OCI-LY1 (cell line): Measurements from ENCODE around the gene MMADHC.

Experiments
- EZH2 ChIP-seq: fragments of 200-600 bp; sonication (generic), shearing (Covaris generic); IDR thresholded peaks from 2 replicates; pipeline ENCODE4 v1.8.0; 2017; ENCODE audit warnings: borderline replicate concordance, mixed run types, mild to moderate bottlenecking, antibody characterized with exemption, low read length, moderate library complexity, mixed read lengths
- TF ChIP-seq, protein P1 (sequence below): fragments of 200-600 bp; sonication (generic), shearing (Covaris generic); IDR thresholded peaks from 2 replicates; pipeline ENCODE4 v1.5.1; 2017; ENCODE audit warnings: mild to moderate bottlenecking, antibody characterized with exemption, low read length, moderate library complexity, mixed read lengths

DNA sequence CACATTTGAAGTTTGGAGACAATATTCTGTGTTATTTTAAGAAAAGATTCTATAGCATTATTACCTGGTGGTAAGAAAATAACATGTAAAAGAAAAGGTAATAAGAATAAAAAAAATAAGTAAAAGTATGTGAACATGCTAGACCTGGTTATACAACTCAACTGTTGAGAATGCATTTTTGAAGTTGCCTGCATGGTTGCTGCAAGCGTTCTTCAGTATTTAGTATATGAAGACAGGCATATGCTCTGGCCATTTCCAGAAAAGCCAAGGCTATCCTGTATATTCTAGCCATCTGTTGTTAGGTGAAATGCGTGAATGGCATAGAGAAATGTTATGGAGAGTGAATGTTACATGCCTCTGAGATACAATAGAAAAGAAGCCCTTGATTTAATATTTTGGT is 6.8 kb upstream of the MMADHC start:
- TF ChIP-seq, protein P1, sequence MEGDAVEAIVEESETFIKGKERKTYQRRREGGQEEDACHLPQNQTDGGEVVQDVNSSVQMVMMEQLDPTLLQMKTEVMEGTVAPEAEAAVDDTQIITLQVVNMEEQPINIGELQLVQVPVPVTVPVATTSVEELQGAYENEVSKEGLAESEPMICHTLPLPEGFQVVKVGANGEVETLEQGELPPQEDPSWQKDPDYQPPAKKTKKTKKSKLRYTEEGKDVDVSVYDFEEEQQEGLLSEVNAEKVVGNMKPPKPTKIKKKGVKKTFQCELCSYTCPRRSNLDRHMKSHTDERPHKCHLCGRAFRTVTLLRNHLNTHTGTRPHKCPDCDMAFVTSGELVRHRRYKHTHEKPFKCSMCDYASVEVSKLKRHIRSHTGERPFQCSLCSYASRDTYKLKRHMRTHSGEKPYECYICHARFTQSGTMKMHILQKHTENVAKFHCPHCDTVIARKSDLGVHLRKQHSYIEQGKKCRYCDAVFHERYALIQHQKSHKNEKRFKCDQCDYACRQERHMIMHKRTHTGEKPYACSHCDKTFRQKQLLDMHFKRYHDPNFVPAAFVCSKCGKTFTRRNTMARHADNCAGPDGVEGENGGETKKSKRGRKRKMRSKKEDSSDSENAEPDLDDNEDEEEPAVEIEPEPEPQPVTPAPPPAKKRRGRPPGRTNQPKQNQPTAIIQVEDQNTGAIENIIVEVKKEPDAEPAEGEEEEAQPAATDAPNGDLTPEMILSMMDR, result no peak
- TF ChIP-seq EZH2, result no peak
